Skeletal muscle satellite cell (primary cell): ENCODE measurements around the gene SYNCRIP.
"Not testable (repeated sequence)": the region's sequence is repeated elsewhere in the genome, so short reads cannot be mapped to it uniquely, and the experiment has no call there.

Source experiments
- H3K27me3 ChIP-seq: 2 replicates; pipeline ENCODE4 v1.7.0; 2013; ENCODE audit warnings: low read length; ENCODE audit not compliant: control insufficient read depth, insufficient read depth
- H3K36me3 ChIP-seq: 2 replicates; pipeline ENCODE4 v1.7.0; 2013; ENCODE audit warnings: mild to moderate bottlenecking, control low read depth, low read length; ENCODE audit not compliant: insufficient read depth
- H3K4me1 ChIP-seq: 2 replicates; pipeline ENCODE4 v1.7.0; 2013; ENCODE audit warnings: low read length; ENCODE audit not compliant: control insufficient read depth, insufficient read depth
- H3K4me2 ChIP-seq: 2 replicates; pipeline ENCODE4 v1.7.0; 2013; ENCODE audit warnings: mild to moderate bottlenecking, low read length
- H3K4me3 ChIP-seq: 2 replicates; pipeline ENCODE4 v1.7.0; 2013; ENCODE audit warnings: low read length
- H3K9ac ChIP-seq: 2 replicates; pipeline ENCODE4 v1.7.0; 2013; ENCODE audit warnings: mild to moderate bottlenecking, low read depth, low read length, moderate library complexity
- H3K9me3 ChIP-seq: replicated peaks from 2 replicates; pipeline ENCODE4 v1.7.0; 2013; ENCODE audit warnings: mild to moderate bottlenecking, control low read depth, low read length

SYNCRIP gene

DNA sequence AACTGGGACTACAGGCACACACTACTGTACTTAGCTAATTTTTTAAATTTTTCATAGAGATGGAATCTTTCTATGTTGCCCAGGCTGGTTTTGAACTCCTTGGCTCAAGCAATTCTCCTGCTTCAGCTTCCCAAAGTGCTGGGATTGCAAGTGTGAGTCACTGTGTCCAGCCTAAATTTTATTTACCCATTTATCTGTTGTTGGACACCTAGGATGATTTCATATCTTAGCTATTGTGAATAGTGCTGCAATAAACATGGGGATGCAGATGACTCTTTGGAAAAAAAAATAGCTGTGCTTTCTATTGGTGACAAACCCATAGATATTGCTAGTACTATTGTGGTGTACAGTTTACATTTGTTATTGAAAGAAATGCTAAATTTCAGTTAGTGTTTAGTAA lies 19.6 kb upstream of the SYNCRIP start:
- Histone ChIP-seq H3K4me2 (no peak overlapping the region), H3K4me1 (peaks cover 14% of the 10 kb centered on the region), H3K4me3 (no peak overlapping the region), H3K36me3 (no peaks in the 10 kb centered on the region), H3K27me3 (no peaks in the 10 kb centered on the region), H3K9ac (no peak overlapping the region), H3K9me3 (no peaks in the 10 kb centered on the region)

DNA sequence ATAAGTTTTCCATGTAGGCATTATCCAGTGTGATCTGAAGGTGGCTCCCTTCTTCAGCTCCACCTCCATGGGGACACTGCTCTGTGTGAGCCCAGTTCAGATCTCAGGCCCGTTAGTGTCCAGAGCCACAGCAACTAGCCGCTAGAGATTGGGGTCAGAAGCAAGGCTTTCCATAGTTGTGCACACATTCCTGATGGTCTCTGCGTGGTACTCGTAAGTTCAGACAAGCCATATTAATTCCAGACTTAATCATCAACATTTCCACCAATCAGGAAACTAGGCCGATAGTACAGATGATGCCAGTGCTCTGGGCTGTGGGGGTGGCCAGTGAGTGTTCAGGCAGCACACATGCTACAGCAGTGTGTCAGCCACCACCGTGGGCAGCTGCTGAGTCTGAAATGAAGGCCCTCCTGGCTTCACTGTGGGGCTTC lies 17.5 kb upstream of the SYNCRIP start:
- H3K27me3 ChIP-seq = no peaks in the 10 kb centered on the region
- peaks cover 14% of the 10 kb centered on the region for H3K4me1 ChIP-seq
- peak overlapping the region; percentile 62 for H3K4me2 ChIP-seq
- no peaks in the 10 kb centered on the region for H3K36me3 ChIP-seq
- H3K4me3 ChIP-seq = peak overlapping the region; percentile 40
- H3K9me3 ChIP-seq = no peaks in the 10 kb centered on the region
- H3K9ac ChIP-seq = peak overlapping the region; percentile 63

DNA sequence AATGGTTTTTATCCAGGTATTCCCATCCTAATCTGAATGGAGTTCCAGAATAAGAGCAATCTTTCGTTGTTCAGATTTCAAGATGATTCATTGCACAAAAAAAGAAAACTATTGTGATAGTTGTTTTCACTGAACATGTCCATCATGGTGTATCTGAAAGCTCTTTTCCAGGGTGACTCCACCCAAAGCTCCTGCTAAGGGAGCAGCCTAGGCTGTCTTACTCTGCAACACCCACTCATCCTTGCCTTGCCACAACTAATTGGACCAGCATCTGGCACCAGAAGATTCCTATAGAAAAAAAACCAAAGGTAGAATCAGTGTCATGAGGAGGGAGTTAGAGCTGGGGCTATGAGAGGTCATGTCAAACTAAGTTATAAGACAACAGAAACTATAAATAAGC lies 7.9 kb upstream of the SYNCRIP start:
- H3K4me3 ChIP-seq = no peak overlapping the region

DNA sequence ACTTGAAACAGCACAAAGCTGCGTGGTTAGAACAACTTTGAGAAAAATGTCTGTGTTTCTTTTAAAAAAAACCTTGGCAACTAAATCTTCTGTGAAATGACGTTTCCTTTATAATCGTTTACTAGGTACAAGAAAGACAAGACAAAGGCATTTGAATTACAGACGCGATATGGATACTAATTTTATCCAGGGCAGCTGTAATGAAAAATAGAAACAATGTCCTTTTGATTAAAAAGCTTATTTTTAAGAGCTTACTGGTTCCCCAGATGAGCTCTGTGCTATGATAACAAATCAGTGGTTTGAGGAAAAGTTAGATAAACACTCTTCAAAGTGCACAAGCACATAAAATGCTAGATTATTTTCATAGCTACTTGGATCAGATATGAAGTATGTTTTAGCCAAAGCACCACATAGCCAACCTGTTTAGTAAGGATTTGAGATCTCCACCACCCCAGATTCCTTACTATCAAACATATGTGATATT lies 1.6 kb upstream of the SYNCRIP start:
- peaks cover 25% of the 10 kb centered on the region for H3K4me1 ChIP-seq
- H3K36me3 ChIP-seq = peaks cover 26% of the 10 kb centered on the region
- peak overlapping the region; percentile 85 for H3K4me2 ChIP-seq
- H3K9ac ChIP-seq = peak overlapping the region; percentile 98
- no peaks in the 10 kb centered on the region for H3K27me3 ChIP-seq
- H3K4me3 ChIP-seq = peak overlapping the region; percentile 85
- H3K9me3 ChIP-seq = no peaks in the 10 kb centered on the region

More for the DNA sequence above, 7.9 kb upstream of the SYNCRIP start:
- Histone ChIP-seq H3K9me3 (no peaks in the 10 kb centered on the region), H3K27me3 (no peaks in the 10 kb centered on the region), H3K4me1 (no peaks in the 10 kb centered on the region), H3K36me3 (no peaks in the 10 kb centered on the region), H3K9ac (no peak overlapping the region), H3K4me2 (no peak overlapping the region)

DNA sequence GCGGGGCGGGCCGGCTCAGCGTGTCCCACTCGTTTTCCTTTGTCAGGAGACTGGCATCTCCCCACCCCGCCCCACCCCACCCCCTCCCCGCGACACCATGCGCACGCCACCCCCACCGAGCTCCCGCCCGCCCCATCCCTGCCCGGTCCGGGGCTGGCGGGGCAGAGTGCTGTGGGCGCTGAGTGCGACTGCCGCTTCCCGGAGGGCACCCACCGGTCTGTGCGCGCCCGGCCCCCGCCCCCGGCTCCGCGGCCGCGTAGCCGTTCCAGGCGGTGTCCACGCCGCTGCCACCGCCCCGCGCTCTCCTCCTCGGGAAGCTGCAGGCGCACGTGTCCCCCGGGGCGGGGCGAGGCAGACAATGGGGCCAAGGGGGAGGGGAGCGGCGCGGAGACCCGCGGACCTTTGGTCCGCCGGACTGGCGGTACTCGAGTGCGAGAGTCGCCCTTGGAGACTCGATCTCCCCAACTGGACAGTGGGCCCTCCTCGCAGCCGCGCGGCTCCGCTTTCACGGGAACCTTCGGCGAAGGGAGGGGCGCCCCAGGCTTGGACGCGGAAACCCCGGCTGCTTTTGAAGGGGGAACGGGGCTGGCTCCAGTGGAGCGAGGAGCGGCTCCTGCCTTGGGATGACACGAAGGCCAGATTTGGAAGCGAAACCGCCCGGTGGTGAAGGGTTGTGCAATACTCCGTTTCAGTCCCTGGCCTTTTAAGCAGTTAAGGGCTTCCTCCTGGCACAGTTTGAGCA lies 1.0 kb upstream of the SYNCRIP start:
- peak overlapping the region; percentile 85 for H3K4me3 ChIP-seq
- H3K4me1 ChIP-seq = peaks cover 31% of the 10 kb centered on the region
- peaks cover 31% of the 10 kb centered on the region for H3K36me3 ChIP-seq
- H3K4me2 ChIP-seq = peak overlapping the region; percentile 85
- peak overlapping the region; percentile 98 for H3K9ac ChIP-seq
- H3K27me3 ChIP-seq = no peaks in the 10 kb centered on the region
- no peaks in the 10 kb centered on the region for H3K9me3 ChIP-seq

DNA sequence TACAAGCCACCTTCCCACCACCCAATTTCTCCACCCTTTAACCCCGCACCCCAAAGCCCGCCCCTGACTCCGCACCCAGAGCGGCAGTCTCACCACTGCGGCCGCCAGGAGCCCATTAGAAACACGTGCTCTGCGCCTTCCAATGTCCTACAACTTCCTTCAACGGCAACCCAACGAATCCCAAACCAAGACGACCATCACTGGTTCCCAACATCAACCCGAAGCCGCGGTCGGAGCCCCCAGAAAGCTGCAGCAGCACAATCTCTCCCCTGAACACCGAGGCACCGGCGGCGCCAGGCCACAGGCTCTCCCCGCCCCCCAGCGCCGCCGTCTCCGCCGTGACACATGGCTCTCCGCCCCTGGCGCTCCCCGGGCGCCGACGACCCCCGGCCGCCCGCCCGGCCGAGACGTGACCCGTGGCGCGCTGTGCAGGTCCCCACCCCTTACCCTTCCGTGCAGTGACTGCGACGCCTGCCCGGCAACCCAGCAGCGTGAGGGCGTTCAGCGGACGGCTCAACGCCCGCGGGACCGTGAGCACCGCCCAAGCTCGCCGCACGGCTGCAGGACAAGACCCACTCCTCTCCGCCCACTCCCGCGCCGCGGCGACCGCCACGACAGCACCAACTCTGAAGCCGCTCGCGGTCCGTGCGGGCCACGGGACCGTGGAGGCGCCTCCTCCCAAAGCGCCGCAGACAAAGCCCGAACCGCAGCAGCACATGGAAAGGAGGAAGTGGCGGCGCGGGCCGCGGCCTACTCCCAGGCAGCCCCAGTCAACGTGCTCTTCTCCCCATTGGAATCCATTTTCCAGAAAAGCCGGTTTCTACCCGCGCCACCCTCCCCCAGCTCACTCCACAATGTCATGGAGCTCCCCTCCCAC lies 551 bp downstream of the SYNCRIP start:
- Histone ChIP-seq H3K9me3 (no peaks in the 10 kb centered on the region), H3K9ac (peak overlapping the region; percentile 98), H3K4me2 (peak overlapping the region; percentile 85), H3K36me3 (peaks cover 44% of the 10 kb centered on the region), H3K4me1 (peaks cover 36% of the 10 kb centered on the region), H3K4me3 (peak overlapping the region; percentile 89), H3K27me3 (no peaks in the 10 kb centered on the region)

DNA sequence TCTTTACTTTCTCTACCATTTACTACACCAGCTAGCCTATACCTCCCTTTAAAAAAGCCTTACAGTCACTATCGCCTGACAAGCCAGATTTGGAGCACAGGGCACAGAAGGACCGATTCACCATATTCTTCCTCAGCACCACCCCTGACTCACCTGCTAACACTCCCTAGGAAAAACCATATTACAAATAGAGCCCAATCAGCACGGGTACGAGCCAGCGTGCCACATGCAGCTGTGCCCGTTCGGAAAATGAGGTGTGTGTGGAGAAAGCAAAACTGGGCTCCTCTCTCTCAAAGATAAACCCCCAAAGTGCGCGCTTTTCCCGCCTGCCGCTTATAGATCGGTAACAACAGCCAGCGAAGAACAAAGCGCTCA lies 1.2 kb downstream of the SYNCRIP start:
- peak overlapping the region; percentile 98 for H3K9ac ChIP-seq
- no peaks in the 10 kb centered on the region for H3K9me3 ChIP-seq
- H3K4me1 ChIP-seq = peaks cover 36% of the 10 kb centered on the region
- no peaks in the 10 kb centered on the region for H3K27me3 ChIP-seq
- peaks cover 51% of the 10 kb centered on the region for H3K36me3 ChIP-seq
- peak overlapping the region; percentile 85 for H3K4me2 ChIP-seq
- H3K4me3 ChIP-seq = peak overlapping the region; percentile 89

DNA sequence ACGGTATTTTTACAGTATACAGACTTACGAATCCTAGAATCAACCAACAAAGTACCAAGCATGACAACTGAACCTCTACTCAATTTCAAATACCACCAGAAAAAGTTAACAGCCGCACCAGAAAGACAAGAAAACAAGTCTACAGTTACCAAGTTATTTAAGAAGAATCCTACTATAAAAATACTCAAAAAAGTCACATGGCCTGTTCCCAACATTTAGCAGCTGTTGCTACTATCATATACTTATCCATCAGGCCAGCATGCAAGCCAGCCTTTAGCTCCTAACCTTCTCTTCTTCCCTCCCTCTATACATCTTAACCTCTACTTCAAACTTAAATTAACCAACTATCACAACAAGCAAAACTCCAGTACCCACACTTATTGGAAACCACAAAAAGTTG lies 1.9 kb downstream of the SYNCRIP start:
- Histone ChIP-seq H3K9ac (peak overlapping the region; percentile 98), H3K36me3 (peaks cover 58% of the 10 kb centered on the region)

DNA sequence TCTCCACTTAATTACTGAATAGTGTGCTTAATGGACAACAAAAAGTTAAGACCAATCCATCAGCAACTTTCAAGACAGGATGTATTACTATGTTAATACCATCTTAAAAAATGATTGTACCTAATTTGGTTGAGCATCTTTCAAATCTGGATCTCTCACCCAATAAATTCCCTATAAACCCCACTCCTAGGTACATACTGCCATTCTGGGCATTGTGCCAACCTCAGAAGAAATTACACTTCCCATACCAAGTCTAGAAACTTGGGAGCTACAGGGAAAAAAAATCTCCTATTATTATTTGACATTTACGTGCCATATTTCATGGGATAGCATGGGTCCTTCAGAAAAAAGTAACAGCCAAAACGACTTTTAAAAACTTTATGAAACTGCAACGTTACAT lies 5.1 kb downstream of the SYNCRIP start:
- Histone ChIP-seq H3K9me3 (no peaks in the 10 kb centered on the region), H3K4me1 (peaks cover 25% of the 10 kb centered on the region), H3K27me3 (no peaks in the 10 kb centered on the region), H3K4me2 (no peak overlapping the region), H3K36me3 (peaks cover 86% of the 10 kb centered on the region), H3K9ac (no peak overlapping the region), H3K4me3 (no peak overlapping the region)

More for the DNA sequence above, 1.9 kb downstream of the SYNCRIP start:
- Histone ChIP-seq H3K9me3 (no peaks in the 10 kb centered on the region), H3K4me1 (peaks cover 36% of the 10 kb centered on the region), H3K27me3 (no peaks in the 10 kb centered on the region), H3K4me2 (peak overlapping the region; percentile 85), H3K4me3 (peak overlapping the region; percentile 89)

DNA sequence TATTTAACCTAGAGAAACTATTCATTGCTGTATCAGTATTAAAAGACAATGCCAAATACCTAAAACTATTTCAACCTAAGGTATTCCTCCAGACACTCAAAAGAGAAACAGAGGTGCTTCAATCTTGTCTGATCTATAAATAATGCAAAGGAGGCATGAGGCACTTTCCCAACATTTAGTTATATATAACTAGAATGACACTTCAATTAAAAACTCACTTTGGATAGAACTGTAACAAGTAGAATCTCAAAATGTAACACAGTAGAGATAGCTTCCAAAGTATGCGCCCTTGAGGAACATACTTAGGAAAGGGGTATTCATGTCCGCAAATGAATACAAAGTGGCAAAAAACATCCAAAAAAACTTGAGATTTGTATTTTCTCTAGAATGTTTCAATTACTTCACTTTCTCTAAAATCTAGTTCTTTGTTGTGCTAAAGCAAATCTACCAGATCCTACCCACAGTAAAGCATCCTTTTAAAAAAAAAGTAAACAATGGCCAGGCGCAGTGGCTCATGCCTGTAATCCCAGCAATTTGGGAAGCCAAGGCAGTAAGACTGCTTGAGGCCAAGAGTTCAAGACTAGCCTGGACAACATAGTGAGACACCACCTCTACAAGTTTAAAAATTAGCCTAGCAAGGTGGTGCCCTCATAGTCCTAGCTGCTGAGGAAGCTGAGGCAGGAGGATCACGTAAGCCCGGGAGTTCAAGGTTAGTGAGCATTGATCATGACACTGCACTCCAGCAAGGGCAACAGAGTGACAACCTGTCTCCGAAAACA lies 10.3 kb downstream of the SYNCRIP start:
- Histone ChIP-seq H3K9ac (no peak overlapping the region), H3K36me3 (peaks cover 93% of the 10 kb centered on the region), H3K4me1 (no peaks in the 10 kb centered on the region), H3K27me3 (no peaks in the 10 kb centered on the region), H3K4me3 (no peak overlapping the region), H3K9me3 (no peaks in the 10 kb centered on the region), H3K4me2 (no peak overlapping the region)

DNA sequence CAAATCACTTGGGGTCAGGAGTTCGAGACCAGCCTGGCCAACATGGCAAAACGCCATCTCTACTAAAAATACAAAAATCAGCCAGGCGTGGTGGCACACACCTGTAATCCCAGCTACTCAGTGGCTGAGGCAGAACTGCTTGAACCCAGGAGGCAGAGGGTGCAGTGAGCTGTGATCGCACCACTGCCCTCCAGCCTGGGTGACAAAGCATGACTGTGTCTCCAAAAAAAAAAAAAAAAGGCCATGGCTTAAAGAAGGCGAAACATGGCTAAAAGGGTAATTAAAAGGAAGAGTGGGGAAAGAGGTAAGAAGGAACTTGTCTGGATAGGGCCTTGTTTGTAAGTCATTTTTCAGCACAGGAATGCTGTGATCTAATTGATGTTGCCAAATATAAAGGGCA lies 11.6 kb downstream of the SYNCRIP start:
- H3K4me2 ChIP-seq, H3K27me3 ChIP-seq, H3K4me1 ChIP-seq, H3K4me3 ChIP-seq, H3K9me3 ChIP-seq, H3K9ac ChIP-seq: not testable (repeated sequence)
- H3K36me3 ChIP-seq = peaks cover 91% of the 10 kb centered on the region
